Kidney tubule cell (primary cell): ENCODE measurements around the gene ZMYND10.
A peak's percentile ranks its signal among the peaks of the same experiment; 100 is the strongest.

Experiments
- DNase-seq: peaks from one replicate; pipeline ENCODE4 v3.0.0-alpha.2; 2018; ENCODE audit warnings: low spot score

The ZMYND10 gene

GRCh38 chr3:50303013-50303815 lies 42.3 kb downstream of the ZMYND10 start, which contains the start of gene HYAL1:
Gene HYAL1, minus strand, starts transcription at chr3:50303574. Its CDS starts 618 bp downstream, at chr3:50302956.
- DNase-seq = peak; percentile 72

DNA sequence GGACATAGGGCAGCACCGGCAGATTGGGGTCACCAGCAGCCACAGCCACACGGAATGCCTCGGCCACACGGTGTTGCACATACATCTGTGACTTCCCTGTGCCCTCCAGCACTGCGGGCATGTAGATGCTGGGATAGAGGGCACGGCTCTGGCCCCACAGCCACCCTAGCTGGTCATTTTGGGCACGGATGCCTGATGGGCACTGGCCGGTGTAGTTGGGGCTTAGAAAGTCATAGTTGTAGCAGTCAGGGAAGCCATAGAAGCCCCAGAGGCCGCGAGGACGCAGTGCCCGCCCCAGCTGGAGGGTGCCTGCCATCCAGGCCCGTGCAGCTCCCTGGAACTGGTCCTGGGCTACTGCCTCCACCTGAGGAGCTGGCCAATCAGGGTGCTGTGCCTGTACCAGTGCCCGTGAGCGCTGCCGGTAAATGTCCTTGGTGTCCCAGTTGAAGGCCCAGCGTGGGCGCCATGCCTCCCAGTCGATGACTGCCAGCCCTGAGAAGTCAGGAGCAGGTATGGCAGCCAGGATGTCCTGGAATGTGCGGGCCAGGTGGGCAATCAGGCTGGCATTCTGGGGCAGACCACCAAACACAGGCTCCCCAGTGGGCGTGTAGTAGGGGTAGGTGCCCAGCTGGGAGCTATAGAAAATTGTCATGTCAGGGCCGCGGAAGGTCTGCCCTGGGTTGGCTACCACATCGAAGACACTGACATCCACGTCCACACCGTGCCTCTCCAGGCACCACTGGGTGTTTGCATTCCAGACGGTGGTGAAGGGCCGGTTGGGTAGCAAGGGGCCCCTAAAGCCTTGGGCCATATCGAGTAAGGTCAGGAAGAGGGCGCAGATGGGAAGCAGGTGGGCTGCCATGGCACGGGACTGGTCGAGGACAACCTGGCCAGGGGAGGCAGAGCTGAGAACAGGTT lies 43.2 kb downstream of the ZMYND10 start:
- no peak for DNase-seq

DNA sequence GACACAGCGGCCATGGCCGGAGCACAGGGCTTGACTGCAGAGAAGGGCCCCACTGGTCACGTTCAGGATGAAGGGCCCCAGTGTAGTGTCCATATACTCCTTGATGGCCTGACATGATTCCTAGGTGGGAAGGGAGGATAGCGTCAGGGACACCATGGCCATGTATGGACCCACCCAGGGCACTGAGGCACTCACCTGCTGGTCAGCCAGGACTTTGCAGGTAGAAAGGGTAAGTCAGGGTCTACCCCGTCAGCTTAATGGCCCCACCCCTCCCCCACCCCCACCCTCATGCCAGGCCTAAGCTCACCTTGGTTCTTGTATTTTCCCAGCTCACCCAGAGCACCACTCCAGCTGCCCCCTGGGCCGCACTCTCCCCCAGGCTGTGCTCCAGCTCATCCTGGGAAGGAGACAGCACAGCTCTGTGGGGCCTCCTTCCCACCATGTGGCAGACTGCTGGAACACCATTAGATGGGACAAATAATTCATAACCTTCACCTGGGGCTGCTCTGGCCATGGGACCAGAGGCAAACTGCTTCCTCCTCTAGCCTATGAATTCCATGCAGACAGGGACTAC lies 44.8 kb downstream of the ZMYND10 start:
- no peak for DNase-seq

DNA sequence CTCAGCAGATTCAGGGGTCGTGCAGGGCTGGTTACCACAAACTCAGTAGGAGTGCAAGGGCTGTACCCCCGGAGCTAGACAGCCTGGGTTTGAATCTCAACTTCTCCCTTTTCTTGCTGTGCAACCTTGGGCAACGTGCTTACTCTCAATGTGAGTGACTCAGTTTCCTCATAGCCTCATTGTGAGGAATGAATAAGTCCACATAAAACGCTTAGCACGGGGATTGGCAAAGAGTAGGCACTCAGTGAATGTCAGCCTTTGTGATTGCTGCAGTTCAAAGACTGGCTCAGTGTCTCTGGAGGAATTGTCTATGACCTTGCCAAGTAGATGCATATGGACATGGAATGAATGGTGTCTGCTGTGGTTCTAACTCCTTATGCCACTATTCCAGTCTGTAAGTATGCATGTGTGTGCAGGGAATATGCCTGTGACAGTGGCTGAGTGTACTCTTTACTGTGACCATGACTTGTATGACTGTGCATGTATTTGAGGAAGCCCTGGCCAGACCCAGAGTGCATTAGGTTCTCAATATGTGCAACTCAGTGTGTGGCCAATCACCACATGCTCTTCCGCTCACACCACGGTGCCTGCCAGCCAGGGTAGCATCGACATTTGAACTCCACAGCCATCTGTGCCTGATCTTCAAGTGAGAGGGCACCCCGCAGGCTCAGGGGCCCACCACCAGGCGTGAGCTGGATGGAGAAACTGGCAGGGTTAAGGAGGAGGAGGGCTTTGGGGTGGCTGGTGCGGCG lies 45.4 kb downstream of the ZMYND10 start:
- peak; percentile 39 for DNase-seq

DNA sequence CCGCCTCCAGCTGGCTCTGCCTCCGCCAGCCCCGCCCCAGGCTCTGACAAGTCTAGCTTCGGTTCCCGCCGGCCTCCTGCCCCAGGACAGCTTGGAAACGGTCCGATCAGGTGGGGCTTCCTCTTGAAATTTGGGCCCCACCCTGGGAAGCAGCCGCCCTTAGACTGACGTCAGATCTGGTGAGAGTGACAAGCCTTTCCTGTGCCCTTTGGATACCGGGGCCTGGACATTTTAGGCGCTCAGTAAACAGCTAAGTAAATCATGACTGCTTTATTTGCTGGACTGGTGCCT lies 45.9 kb downstream of the ZMYND10 start:
- DNase-seq = no peak

GRCh38 chr3:50298836-50299637 lies 46.5 kb downstream of the ZMYND10 start, which contains the start of the genes HYAL3 and NAA80:
Gene HYAL3, minus strand, starts transcription at chr3:50299405. Its CDS starts 3,803 bp downstream, at chr3:50295602.
Gene NAA80, minus strand, starts transcription at chr3:50299405. Its CDS starts 1,942 bp downstream, at chr3:50297463.
- DNase-seq = peak; percentile 100

GRCh38 chr3:50297896-50298725 lies 47.4 kb downstream of the ZMYND10 start:
- no peak for DNase-seq

- DNase-seq = no peak
Measured at GRCh38 chr3:50297384-50297775, 48.2 kb downstream of the ZMYND10 start.

DNA sequence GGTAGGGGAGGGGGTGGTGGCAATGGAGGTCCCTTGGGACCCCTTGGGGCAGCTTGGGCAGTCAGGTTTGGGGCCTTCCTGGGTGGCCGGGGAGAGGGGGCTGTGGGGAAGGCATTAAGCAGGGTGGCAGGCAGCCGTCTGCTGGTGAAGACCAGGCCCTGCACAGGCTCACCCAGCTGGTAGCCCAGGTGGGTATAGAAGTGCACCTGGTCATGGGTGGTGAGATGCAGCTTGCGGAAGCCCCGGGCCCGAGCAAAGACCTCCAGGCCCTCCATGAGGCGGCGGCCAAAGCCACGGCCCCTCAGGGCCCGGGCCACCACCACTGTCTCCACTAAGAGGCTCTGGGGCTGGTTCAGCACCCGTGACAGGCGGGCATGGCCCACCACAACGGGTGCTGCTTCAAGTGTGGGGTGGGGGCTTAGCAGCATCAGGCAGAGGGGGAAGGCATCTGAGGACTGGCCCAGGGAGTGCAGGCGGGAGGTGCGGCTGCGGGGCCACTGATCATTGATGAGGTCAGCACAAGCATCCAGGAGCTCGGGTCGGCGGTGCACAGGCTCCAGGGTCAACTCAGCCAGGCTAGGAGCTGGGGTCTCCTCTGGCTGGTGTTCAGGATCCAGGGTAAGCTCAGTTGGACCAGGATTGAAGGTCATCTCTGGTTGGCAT lies 48.7 kb downstream of the ZMYND10 start:
- DNase-seq = no peak

- DNase-seq = no peak
Measured at GRCh38 chr3:50295553-50296431, 49.7 kb downstream of the ZMYND10 start.

GRCh38 chr3:50294492-50295403 lies 50.8 kb downstream of the ZMYND10 start:
- no peak for DNase-seq

GRCh38 chr3:50294089-50294488 lies 51.4 kb downstream of the ZMYND10 start:
- DNase-seq = no peak

DNA sequence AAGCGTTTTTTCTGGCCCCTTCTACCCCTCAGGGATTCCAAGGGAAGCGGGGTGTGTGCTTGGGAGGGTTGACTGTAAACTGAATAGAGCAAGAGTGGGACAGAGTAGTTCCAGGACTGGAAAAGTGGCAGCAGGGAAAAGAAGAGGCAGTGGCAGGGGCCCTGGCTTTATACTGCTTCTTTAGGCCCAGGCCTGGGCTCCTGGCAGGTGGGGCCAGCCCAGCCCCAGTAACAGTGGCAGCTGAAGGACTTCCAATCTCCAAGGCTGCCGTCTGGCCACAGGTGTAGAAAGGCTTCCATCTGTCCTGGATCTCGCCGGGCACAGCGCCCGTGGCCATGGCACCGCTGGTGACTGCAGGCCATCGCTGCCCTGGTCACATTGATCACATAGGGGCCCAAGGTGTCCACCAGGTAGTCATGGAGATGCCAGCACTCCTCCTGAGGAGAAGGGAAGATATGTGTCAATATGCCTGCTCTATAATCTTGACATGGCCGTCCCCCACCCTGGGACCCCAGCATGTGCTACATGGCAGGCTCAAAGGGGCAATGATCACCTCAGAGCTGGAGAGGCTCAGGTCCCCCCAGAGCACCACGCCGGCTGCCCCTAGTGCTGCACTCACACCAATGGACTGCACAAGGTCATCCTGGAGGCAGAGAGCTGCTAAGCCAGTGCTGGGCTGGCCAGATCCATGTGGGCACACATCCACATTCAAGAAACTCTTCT lies 52.3 kb downstream of the ZMYND10 start:
- DNase-seq = no peak

- DNase-seq = peak; percentile 98
Measured at GRCh38 chr3:50292159-50293078, 53.1 kb downstream of the ZMYND10 start, which contains the start of gene IFRD2. Gene IFRD2, minus strand, starts transcription at chr3:50292429. Its CDS starts 155 bp downstream, at chr3:50292274.
